Neural cell (in vitro differentiated cells): ENCODE data around the gene MAG. TPM values are rescaled to one million over a fixed set of nuclear protein-coding genes. Genes with fewer than 3 reads are reported as not detected.

Experiments
- H2AFZ ChIP-seq: fragments of 200-600, 300-800 bp; sonication (generic), shearing (Covaris generic); 2 replicates; pipeline ENCODE4 v1.6.0; 2014; ENCODE audit warnings: low read depth, mild to moderate bottlenecking, antibody characterized with exemption, low read length, moderate library complexity
- H3F3A ChIP-seq: fragments of 200-600 bp; shearing (Covaris generic); 2 replicates; pipeline ENCODE4 v1.6.1; 2016; ENCODE audit warnings: mild to moderate bottlenecking, moderate library complexity, mixed read lengths, antibody characterized with exemption, low read length; ENCODE audit not compliant: insufficient read depth, poor library complexity, severe bottlenecking
- H3K27ac ChIP-seq: fragments of 200-600, 300-800 bp; sonication (generic), shearing (Covaris generic); 2 replicates; pipeline ENCODE4 v1.5.1; 2014; ENCODE audit warnings: mild to moderate bottlenecking, low read length, moderate library complexity
- H3K27me3 ChIP-seq: fragments of 300-800, 200-600 bp; sonication (generic), shearing (Covaris generic); 2 replicates; pipeline ENCODE4 v1.6.0; 2014; ENCODE audit warnings: mild to moderate bottlenecking, low read depth, low read length, moderate library complexity; ENCODE audit not compliant: insufficient read depth
- H3K36me3 ChIP-seq: fragments of 300-800, 200-600 bp; sonication (generic), shearing (Covaris generic); 2 replicates; pipeline ENCODE4 v1.5.1; 2014; ENCODE audit warnings: mild to moderate bottlenecking, antibody characterized with exemption, low read length, moderate library complexity; ENCODE audit not compliant: insufficient read depth
- H3K4me2 ChIP-seq: fragments of 300-800, 200-600 bp; sonication (generic), shearing (Covaris generic); 2 replicates; pipeline ENCODE4 v1.6.0; 2014; ENCODE audit warnings: mild to moderate bottlenecking, low read length
- H3K4me3 ChIP-seq: fragments of 300-800, 200-600 bp; sonication (generic), shearing (Covaris generic); 2 replicates; pipeline ENCODE4 v1.5.1; 2014; ENCODE audit warnings: mild to moderate bottlenecking, low read length, moderate library complexity
- H3K79me2 ChIP-seq: fragments of 200-600 bp; shearing (Covaris generic); replicated peaks from 2 replicates; pipeline ENCODE4 v1.6.0; 2014; ENCODE audit warnings: mild to moderate bottlenecking, low read length, moderate library complexity; ENCODE audit not compliant: insufficient read depth
- H3K9ac ChIP-seq: fragments of 300-800, 200-600 bp; sonication (generic), shearing (Covaris generic); 2 replicates; pipeline ENCODE4 v1.6.1; 2016; ENCODE audit warnings: mild to moderate bottlenecking, low read length, mixed read lengths
- H3K9me2 ChIP-seq: fragments of 200-600 bp; shearing (Covaris generic); 2 replicates; pipeline ENCODE4 v1.6.1; 2016; ENCODE audit warnings: mild to moderate bottlenecking, low read length, mixed read lengths; ENCODE audit not compliant: insufficient read depth
- H3K9me3 ChIP-seq: fragments of 200-600, 300-800 bp; sonication (generic), shearing (Covaris generic); 2 replicates; pipeline ENCODE4 v1.6.1; 2016; ENCODE audit warnings: mild to moderate bottlenecking, mixed run types, low read length, moderate library complexity, mixed read lengths
- H4K20me1 ChIP-seq: fragments of 200-600 bp; shearing (Covaris generic); 2 replicates; pipeline ENCODE4 v1.6.1; 2016; ENCODE audit warnings: mild to moderate bottlenecking, mixed run types; ENCODE audit not compliant: insufficient read depth
- CTCF ChIP-seq: fragments of 450-650 bp; IDR thresholded peaks from 2 replicates; pipeline ENCODE4 v1.5.1; 2014; ENCODE audit warnings: antibody characterized with exemption, mild to moderate bottlenecking, moderate library complexity; ENCODE audit not compliant: poor library complexity, severe bottlenecking
- EP300 ChIP-seq: fragments of 450-650 bp; conservative IDR thresholded peaks from 2 replicates; pipeline ENCODE4 v1.6.1; 2014; ENCODE audit warnings: antibody characterized with exemption, mild to moderate bottlenecking, moderate library complexity; ENCODE audit not compliant: poor library complexity, severe bottlenecking
- EZH2 ChIP-seq: fragments of 200-600, 300-800 bp; shearing (Covaris generic), sonication (generic); IDR thresholded peaks from 2 replicates; pipeline ENCODE4 v1.6.1; 2014; ENCODE audit warnings: antibody characterized with exemption, low read length, borderline replicate concordance, mild to moderate bottlenecking; ENCODE audit not compliant: insufficient read depth, poor library complexity, severe bottlenecking
- MXI1 ChIP-seq: fragments of 450-650 bp; conservative IDR thresholded peaks from 2 replicates; pipeline ENCODE4 v1.6.1; 2014; ENCODE audit warnings: antibody characterized with exemption, mild to moderate bottlenecking; ENCODE audit not compliant: poor library complexity, severe bottlenecking
- POLR2AphosphoS5 ChIP-seq: IDR thresholded peaks from 2 replicates; pipeline ENCODE4 v1.6.1; 2012
- RAD21 ChIP-seq: fragments of 450-650 bp; conservative IDR thresholded peaks from 2 replicates; pipeline ENCODE4 v1.6.1; 2014; ENCODE audit warnings: antibody characterized with exemption, mild to moderate bottlenecking, moderate library complexity
- SMC3 ChIP-seq: fragments of 450-650 bp; conservative IDR thresholded peaks from 2 replicates; pipeline ENCODE4 v1.6.1; 2014; ENCODE audit warnings: antibody characterized with exemption, mild to moderate bottlenecking, moderate library complexity; ENCODE audit not compliant: poor library complexity
- TAF1 ChIP-seq: IDR thresholded peaks from 2 replicates; pipeline ENCODE4 v1.6.1; 2012; ENCODE audit warnings: low read depth
- polyA plus RNA-seq: library from polyadenylated mRNA; depleted of rRNA; stranded (reverse); fragments of >200 nt; gene quantifications from 2 replicates; pipeline ENCODE4 v1.2.3, GENCODE V29; 2014
- TF ChIP-seq, protein P1 (sequence below): IDR thresholded peaks from 2 replicates; pipeline ENCODE4 v1.6.1; 2012; ENCODE audit warnings: borderline replicate concordance

Gene MAG
- polyA plus RNA-seq, 1 donor from 2014 or later: not detected

DNA sequence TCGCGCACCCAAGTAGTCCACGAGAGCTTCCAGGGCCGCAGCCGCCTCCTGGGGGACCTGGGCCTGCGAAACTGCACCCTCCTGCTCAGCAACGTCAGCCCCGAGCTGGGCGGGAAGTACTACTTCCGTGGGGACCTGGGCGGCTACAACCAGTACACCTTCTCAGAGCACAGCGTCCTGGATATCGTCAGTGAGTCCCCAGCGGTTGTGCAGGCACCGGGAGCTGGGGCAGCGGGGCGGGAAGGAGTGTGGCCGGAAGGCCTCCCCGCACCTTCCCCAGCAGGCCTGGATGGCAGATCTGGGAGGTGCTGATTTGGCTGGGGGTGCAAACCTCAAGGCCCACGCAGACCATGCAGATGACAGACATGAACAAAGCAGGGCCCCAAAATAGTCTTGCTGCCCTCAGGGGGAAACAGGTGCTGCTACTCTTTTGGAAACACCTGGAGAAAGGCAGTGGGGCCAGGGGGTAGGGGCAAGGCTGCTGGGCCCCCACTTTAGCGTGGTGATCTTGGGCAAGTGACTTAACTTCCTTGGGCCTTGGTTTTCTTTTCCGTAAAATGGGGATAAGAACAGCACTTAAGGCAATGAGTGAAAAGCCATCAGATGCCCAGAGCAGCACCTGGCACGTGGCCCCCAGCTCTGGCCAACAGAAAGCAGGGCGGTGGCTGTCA, 4.0 kb downstream of the MAG start:
- no peaks in the 10 kb centered on the region for H3F3A ChIP-seq
- H3K9ac ChIP-seq: no peak overlapping the region
- H3K27ac ChIP-seq: no peak overlapping the region
- no peaks in the 10 kb centered on the region for H4K20me1 ChIP-seq
- H3K79me2 ChIP-seq: no peaks in the 10 kb centered on the region
- no peak overlapping the region for H3K4me3 ChIP-seq
- no peaks in the 10 kb centered on the region for H3K36me3 ChIP-seq
- no peak for TF ChIP-seq POLR2AphosphoS5
- TF ChIP-seq EZH2: no peak
- TF ChIP-seq, protein P1, sequence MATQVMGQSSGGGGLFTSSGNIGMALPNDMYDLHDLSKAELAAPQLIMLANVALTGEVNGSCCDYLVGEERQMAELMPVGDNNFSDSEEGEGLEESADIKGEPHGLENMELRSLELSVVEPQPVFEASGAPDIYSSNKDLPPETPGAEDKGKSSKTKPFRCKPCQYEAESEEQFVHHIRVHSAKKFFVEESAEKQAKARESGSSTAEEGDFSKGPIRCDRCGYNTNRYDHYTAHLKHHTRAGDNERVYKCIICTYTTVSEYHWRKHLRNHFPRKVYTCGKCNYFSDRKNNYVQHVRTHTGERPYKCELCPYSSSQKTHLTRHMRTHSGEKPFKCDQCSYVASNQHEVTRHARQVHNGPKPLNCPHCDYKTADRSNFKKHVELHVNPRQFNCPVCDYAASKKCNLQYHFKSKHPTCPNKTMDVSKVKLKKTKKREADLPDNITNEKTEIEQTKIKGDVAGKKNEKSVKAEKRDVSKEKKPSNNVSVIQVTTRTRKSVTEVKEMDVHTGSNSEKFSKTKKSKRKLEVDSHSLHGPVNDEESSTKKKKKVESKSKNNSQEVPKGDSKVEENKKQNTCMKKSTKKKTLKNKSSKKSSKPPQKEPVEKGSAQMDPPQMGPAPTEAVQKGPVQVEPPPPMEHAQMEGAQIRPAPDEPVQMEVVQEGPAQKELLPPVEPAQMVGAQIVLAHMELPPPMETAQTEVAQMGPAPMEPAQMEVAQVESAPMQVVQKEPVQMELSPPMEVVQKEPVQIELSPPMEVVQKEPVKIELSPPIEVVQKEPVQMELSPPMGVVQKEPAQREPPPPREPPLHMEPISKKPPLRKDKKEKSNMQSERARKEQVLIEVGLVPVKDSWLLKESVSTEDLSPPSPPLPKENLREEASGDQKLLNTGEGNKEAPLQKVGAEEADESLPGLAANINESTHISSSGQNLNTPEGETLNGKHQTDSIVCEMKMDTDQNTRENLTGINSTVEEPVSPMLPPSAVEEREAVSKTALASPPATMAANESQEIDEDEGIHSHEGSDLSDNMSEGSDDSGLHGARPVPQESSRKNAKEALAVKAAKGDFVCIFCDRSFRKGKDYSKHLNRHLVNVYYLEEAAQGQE: no peak
- TF ChIP-seq RAD21: no peak
- TF ChIP-seq CTCF: no peak
- TF ChIP-seq MXI1: no peak
- no peak for TF ChIP-seq TAF1
- no peak for TF ChIP-seq EP300
- TF ChIP-seq SMC3: no peak
- no peaks in the 10 kb centered on the region for H3K27me3 ChIP-seq
- no peak overlapping the region for H2AFZ ChIP-seq
- no peaks in the 10 kb centered on the region for H3K9me3 ChIP-seq
- no peak overlapping the region for H3K4me2 ChIP-seq
- no peaks in the 10 kb centered on the region for H3K9me2 ChIP-seq

DNA sequence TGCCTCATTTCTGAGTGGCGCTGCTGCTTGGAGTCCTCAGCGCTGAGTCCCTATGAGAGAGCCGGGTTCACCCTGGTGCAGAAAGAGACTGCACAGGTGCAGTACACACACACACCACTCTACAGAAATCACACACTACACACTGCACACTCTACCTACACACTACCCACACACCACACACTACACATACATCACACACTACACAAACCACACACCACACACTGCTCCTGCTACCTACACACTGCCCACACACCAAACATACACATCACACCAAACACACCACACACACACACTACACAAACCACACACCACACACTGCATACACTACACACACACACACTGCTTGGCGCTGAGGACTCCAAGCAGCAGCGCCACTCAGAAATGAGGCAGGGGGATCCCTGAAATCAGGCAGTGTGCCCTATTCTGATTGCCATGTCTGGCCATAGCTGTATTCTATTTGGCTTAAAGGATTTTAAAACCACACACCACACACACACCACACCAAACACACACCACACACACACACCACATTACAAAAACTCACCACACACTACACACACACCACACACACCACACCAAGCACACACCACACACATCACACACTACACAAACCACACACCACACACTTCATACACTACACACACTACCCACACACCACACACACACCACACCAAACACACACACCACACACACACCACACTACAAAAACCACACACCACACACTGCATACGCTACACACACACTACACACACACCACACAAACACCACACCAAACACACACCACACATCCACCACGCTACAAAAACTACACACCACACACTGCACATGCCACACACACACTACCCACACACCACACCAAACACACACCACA, 4.9 kb downstream of the MAG start:
- Histone ChIP-seq H3K9ac (no peak overlapping the region), H3K9me3 (no peaks in the 10 kb centered on the region), H3K27me3 (no peaks in the 10 kb centered on the region), H3K4me2 (no peak overlapping the region), H3K79me2 (no peaks in the 10 kb centered on the region), H3K27ac (no peak overlapping the region), H2AFZ (no peak overlapping the region), H3K9me2 (no peaks in the 10 kb centered on the region), H3K36me3 (no peaks in the 10 kb centered on the region), H3F3A (no peaks in the 10 kb centered on the region), H4K20me1 (no peaks in the 10 kb centered on the region), H3K4me3 (no peak overlapping the region)
- TF ChIP-seq, protein P1: no peak
- TF ChIP-seq EP300: no peak
- no peak for TF ChIP-seq POLR2AphosphoS5
- no peak for TF ChIP-seq CTCF
- no peak for TF ChIP-seq TAF1
- no peak for TF ChIP-seq EZH2
- no peak for TF ChIP-seq RAD21
- no peak for TF ChIP-seq MXI1
- TF ChIP-seq SMC3: no peak
